ENCODE data around the gene SLC28A2.

Gene SLC28A2

GRCh38 chr15:45319472-45320214, 67.6 kb downstream of the SLC28A2 start:
- TF ChIP-seq, protein P1, sequence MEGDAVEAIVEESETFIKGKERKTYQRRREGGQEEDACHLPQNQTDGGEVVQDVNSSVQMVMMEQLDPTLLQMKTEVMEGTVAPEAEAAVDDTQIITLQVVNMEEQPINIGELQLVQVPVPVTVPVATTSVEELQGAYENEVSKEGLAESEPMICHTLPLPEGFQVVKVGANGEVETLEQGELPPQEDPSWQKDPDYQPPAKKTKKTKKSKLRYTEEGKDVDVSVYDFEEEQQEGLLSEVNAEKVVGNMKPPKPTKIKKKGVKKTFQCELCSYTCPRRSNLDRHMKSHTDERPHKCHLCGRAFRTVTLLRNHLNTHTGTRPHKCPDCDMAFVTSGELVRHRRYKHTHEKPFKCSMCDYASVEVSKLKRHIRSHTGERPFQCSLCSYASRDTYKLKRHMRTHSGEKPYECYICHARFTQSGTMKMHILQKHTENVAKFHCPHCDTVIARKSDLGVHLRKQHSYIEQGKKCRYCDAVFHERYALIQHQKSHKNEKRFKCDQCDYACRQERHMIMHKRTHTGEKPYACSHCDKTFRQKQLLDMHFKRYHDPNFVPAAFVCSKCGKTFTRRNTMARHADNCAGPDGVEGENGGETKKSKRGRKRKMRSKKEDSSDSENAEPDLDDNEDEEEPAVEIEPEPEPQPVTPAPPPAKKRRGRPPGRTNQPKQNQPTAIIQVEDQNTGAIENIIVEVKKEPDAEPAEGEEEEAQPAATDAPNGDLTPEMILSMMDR (IDR thresholded peaks at IDR 0.05; ENCODE audit: low read depth, low read length): no peak
- H3K4me3 ChIP-seq (ENCODE audit: low read depth, low read length): no peak overlapping the region

GRCh38 chr15:45320581-45321205, 68.7 kb downstream of the SLC28A2 start:
- H3K4me3 ChIP-seq (ENCODE audit: low read depth, low read length): no peak overlapping the region
- TF ChIP-seq, protein P1 (IDR thresholded peaks at IDR 0.05; ENCODE audit: low read depth, low read length): no peak

GRCh38 chr15:45326280-45326679, 74.2 kb downstream of the SLC28A2 start:
- TF ChIP-seq, protein P1 (IDR thresholded peaks at IDR 0.05; ENCODE audit: low read depth, low read length): no peak
- H3K4me3 ChIP-seq (ENCODE audit: low read depth, low read length): no peak overlapping the region

DNA sequence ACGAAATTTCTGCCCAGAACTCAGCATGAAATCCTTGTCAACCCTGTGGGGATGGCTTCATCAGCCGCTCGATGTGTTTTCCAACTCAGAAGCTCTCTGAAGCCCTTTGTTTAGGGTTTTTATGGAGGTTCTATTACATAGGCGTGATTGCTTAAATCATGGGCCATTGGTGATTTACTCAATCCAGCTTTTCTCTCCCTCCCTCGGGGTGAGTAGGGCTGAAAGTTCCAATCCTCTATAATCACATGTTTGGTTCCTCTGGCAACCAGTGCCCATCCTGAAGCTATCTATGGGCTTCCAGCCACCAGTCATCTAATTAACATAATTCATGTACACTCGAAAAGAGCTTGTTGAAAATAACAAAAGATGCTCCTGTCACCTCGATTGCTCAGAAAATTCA, 74.7 kb downstream of the SLC28A2 start:
- TF ChIP-seq, protein P1 (IDR thresholded peaks at IDR 0.05; ENCODE audit: low read depth, low read length): no peak
- H3K4me3 ChIP-seq (ENCODE audit: low read depth, low read length): no peak overlapping the region

Measured in WI38 (cell line).